ENCODE results near the gene KIF4A. TPM values are rescaled to one million over a fixed set of nuclear protein-coding genes. Genes with fewer than 3 reads are reported as not detected.

The KIF4A gene
- total and polyA plus RNA-seq, 10 of the 15 experiments (the other 5 are each of a cell fraction or from before 2014, with no cell fraction given): 10.8 to 28.8 (median 22.5) TPM

DNA sequence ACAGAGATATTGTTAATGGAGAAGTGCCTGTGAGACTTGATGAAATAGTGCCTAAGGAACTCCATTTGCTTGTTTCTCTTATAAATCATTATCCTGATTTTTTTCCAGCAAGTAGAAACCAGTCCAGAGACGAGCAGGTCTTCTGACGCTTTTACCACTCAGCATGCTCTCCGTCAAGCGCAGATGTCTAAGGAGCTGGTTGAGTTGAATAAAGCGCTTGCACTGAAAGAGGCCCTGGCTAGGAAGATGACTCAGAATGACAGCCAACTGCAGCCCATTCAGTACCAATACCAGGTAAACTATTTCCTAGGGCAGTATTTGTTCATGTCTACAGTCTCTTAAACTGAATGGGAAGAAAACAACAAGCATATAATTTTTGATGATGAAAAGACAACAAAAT lies 63.6 kb downstream of the KIF4A start (continued):
- TF ChIP-seq, protein P1, sequence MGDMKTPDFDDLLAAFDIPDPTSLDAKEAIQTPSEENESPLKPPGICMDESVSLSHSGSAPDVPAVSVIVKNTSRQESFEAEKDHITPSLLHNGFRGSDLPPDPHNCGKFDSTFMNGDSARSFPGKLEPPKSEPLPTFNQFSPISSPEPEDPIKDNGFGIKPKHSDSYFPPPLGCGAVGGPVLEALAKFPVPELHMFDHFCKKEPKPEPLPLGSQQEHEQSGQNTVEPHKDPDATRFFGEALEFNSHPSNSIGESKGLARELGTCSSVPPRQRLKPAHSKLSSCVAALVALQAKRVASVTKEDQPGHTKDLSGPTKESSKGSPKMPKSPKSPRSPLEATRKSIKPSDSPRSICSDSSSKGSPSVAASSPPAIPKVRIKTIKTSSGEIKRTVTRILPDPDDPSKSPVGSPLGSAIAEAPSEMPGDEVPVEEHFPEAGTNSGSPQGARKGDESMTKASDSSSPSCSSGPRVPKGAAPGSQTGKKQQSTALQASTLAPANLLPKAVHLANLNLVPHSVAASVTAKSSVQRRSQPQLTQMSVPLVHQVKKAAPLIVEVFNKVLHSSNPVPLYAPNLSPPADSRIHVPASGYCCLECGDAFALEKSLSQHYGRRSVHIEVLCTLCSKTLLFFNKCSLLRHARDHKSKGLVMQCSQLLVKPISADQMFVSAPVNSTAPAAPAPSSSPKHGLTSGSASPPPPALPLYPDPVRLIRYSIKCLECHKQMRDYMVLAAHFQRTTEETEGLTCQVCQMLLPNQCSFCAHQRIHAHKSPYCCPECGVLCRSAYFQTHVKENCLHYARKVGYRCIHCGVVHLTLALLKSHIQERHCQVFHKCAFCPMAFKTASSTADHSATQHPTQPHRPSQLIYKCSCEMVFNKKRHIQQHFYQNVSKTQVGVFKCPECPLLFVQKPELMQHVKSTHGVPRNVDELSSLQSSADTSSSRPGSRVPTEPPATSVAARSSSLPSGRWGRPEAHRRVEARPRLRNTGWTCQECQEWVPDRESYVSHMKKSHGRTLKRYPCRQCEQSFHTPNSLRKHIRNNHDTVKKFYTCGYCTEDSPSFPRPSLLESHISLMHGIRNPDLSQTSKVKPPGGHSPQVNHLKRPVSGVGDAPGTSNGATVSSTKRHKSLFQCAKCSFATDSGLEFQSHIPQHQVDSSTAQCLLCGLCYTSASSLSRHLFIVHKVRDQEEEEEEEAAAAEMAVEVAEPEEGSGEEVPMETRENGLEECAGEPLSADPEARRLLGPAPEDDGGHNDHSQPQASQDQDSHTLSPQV (IDR thresholded peaks at IDR 0.05): no peak
- TF ChIP-seq JUND (IDR thresholded peaks at IDR 0.05; ENCODE audit: low read depth, low read length): no peak
- TF ChIP-seq, protein P2, sequence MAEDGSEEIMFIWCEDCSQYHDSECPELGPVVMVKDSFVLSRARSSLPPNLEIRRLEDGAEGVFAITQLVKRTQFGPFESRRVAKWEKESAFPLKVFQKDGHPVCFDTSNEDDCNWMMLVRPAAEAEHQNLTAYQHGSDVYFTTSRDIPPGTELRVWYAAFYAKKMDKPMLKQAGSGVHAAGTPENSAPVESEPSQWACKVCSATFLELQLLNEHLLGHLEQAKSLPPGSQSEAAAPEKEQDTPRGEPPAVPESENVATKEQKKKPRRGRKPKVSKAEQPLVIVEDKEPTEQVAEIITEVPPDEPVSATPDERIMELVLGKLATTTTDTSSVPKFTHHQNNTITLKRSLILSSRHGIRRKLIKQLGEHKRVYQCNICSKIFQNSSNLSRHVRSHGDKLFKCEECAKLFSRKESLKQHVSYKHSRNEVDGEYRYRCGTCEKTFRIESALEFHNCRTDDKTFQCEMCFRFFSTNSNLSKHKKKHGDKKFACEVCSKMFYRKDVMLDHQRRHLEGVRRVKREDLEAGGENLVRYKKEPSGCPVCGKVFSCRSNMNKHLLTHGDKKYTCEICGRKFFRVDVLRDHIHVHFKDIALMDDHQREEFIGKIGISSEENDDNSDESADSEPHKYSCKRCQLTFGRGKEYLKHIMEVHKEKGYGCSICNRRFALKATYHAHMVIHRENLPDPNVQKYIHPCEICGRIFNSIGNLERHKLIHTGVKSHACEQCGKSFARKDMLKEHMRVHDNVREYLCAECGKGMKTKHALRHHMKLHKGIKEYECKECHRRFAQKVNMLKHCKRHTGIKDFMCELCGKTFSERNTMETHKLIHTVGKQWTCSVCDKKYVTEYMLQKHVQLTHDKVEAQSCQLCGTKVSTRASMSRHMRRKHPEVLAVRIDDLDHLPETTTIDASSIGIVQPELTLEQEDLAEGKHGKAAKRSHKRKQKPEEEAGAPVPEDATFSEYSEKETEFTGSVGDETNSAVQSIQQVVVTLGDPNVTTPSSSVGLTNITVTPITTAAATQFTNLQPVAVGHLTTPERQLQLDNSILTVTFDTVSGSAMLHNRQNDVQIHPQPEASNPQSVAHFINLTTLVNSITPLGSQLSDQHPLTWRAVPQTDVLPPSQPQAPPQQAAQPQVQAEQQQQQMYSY (CRISPR knock-in tag; IDR thresholded peaks at IDR 0.05): no peak
- no peak for TF ChIP-seq NFYA (IDR thresholded peaks at IDR 0.05; ENCODE audit: borderline replicate concordance, low read depth, low read length)
- TF ChIP-seq RUNX3 (IDR thresholded peaks at IDR 0.05; ENCODE audit: low read length): no peak
- no peak for TF ChIP-seq ZBED1 (IDR thresholded peaks at IDR 0.05; ENCODE audit: borderline replicate concordance)
- TF ChIP-seq ZZZ3 (IDR thresholded peaks at IDR 0.05; ENCODE audit: control insufficient read depth, insufficient read length, low read depth): no peak

All from GM12878 (cell line).